GM18909 (cell line): ENCODE data around the gene THOP1.

Experiments
- ATAC-seq: cut with Tn5 transposase; IDR thresholded peaks from one replicate; pipeline ENCODE4 v1.9.1; 2021; ENCODE audit warnings: mild to moderate bottlenecking; ENCODE audit not compliant: unreplicated experiment, poor library complexity

THOP1 gene

DNA sequence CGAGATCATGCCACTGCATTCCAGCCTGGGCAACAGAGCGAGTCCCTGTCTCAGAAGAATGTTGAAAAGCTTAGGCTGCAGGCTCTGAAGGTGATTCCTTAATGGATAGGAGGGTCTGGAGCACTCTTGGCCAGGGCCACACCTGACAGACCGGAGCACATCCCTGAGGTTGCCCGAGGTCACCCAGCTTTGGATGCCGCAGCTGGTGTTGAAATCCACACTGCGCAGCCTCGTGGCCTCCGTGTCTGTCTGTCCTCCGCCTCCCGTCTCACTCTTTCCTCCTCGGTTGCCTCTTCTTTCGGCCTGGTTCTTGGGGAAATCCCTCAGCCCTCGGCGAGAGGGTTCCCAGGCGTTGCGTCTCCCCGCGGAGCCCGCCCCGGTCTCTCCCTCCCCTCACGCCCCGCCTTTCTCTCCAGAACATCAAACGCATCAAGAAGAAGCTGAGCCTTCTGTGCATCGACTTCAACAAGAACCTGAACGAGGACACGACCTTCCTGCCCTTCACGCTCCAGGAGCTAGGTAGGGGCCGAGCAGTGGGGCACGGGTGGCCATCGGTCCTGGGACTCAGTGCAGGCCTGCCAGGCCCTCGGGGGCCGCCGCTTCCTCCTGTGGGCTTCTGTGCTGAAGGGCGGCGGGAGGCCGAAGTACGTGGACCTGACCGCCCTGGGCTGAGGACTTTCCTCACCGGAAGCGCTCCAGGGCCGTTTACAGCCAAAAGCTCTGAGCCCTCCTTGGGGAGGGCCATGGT lies 14.1 kb downstream of the THOP1 start:
- ATAC-seq, result no peak

GRCh38 chr19:2800506-2800905 lies 15.2 kb downstream of the THOP1 start:
- no peak for ATAC-seq

DNA sequence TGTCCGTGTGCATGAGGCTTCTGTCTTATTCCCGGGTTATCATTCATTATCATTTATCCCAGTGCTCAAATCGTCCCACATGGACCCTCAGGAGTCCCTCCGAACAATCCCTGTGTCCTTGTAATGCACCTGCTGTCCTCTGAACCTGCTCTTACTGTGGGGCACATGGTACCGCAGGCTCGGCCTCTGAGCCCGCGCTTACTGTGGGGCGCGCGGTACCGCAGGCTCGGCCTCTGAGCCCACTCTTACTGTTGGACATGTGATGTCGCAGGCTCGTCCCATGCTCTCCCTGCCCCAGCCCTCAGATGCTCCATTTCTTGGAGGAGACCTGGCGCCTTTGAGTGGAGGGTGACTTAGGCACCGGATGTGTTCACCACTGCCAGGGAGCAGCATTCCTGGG lies 17.5 kb downstream of the THOP1 start:
- ATAC-seq, result no peak

DNA sequence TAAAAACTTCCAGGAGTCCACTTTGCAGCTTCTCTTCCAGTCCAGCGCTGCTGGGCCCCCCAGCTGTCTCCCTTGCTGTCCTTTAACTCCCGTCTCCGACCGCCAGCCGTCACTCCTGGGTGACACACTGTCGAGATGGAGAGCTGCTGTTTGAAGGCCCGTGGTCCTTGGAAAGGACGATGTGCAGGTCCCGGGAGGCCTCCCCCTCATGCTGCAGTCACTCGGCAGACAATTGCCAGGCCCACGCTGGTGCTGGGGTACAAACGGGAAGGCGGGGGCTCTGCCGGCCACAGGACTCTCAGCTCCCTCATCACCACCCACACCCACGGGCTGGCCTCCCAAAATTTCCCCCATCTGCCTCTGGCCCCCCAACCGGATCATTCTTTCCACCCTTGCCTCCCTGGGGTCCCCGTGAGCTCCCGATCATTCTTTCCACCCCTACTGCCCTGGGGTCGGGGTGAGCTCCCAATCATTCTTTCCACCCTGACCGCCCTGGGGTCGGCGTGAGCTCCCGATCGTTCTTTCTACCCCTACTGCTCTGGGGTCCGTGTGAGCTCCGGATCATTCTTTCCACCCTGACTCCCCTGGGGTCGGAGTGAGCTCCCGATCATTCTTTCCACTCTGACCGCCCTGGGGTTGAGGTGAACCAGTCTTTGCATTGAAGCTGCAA lies 18.3 kb downstream of the THOP1 start:
- no peak for ATAC-seq

DNA sequence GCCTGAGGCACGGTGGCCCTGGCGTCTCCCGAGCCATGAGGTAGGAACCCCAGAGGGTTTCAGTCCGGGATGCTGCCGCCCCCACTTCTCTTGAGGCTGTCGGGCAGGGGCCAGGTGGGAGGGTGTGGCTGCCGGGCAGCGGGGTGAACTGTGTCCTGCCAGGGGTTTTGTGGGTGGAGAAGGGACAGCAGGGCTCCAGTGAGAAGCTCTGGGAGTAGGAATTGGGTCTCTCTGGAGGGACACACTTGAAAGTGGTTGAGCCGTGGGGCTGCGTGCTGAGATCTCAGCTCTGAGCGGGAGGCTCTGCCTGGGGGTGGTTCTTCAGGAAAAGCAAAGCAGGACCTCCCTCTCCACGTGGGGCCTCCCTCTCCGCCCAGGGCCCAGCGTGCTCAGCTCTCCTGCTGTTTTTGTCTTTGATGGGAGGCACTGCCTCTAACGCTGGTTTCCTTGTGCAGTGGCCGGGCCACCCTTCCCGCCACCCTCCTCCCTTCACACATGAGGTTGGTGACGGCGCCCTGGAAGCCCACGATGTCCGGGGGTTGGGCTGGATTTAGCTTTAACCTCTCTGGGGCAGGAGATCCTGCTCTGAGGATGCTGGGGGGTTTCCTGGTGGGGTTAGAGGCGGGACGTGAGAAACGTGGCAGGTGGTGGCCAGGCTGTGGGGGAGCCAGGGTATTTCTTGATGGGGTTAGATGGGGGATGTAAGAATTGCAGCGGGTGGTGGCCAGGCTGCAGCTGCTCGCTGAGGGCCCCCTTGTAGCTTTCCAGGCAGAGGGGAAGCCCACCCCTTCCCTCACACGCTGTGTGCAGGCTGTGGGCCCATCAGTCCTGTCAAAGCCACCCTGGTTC lies 19.1 kb downstream of the THOP1 start:
- ATAC-seq, result no peak

DNA sequence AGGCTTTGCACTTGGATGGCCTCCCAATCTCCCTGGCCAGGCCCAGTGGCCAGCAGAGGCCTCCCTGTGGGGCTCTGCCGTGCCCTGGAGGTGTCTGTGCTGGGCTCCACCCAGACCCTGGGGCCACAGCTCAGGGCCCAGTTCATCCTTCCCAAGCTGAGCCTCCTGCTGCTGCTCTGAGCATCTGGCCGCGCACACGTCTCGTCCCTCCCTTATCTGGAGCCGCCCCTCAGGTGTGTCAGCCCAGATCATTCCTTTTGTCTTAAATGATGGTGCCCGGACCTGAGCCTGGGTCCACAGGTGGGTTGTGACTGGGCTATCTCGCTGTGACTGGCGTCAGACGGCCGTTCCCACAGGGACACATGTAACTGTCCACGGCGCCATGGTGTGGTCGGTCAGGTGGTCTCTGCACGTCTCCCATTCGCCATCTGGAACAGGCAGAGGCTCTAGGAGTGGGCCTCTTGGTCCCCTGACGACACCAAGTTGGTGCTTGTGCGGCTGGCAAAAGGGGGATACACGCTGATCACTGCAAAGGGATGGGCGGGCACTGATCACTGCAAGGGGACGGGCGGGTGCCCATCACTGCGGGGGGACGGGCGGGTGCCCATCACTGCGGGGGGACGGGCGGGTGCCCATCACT lies 20.1 kb downstream of the THOP1 start:
- no peak for ATAC-seq

DNA sequence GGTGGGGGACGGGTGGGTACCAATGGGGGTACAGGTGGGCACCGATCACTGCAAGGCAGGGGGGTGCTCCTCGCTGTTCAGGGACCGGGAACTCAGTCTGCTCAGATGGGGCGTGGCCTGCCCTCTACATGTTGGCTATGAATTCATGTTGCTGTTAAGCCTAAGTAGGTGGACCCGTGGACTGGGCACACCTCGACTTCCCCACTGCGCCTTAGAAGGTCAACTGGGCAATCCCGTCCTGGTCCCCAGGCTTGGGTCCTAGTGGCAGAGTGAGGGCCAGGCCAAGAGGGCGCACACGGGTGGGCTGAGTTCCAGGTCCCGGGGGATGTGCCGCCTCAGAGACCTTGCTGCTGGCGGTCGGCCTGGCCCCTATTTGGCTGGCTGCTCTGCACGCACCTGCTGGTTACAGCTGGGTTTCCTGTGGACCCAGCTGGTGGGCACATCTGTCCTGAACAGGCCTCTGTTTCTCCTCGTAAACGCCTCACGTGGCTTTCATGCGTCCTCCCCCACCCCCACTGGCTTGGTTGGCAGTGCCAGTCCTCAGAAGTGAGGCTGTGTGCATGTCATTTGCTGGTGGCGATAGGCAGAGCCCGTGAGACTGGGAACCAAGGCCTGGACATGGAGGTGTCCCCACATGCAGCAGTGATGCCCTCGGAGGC lies 20.8 kb downstream of the THOP1 start:
- ATAC-seq, result no peak

DNA sequence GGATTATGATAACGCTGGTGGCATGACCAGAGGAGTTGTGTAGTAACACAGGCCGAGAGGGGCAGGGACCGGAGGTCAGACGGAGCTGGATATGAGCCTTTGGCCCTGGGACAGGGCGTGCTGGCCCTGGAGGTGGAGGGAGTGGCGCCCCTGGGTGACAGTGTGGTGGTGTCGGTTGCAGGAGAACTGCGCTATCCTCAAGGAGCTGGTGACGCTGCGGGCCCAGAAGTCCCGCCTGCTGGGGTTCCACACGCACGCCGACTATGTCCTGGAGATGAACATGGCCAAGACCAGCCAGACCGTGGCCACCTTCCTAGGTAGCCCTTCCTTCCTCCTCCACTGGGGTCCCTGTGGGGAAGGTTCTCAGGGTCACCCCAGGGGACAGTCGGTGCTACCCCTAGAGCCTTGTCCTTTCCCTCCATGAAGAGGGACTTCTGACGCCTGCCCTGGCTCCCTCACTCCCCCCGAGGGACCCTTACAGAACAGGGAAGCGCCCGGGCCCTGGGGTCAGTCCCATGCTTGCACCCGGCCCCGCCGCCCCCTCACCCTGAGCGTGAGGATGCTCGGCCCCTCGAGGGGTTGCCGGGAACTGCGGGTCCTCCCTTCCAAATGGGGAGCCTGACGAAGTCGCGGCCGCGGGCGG lies 21.6 kb downstream of the THOP1 start:
- no peak for ATAC-seq

DNA sequence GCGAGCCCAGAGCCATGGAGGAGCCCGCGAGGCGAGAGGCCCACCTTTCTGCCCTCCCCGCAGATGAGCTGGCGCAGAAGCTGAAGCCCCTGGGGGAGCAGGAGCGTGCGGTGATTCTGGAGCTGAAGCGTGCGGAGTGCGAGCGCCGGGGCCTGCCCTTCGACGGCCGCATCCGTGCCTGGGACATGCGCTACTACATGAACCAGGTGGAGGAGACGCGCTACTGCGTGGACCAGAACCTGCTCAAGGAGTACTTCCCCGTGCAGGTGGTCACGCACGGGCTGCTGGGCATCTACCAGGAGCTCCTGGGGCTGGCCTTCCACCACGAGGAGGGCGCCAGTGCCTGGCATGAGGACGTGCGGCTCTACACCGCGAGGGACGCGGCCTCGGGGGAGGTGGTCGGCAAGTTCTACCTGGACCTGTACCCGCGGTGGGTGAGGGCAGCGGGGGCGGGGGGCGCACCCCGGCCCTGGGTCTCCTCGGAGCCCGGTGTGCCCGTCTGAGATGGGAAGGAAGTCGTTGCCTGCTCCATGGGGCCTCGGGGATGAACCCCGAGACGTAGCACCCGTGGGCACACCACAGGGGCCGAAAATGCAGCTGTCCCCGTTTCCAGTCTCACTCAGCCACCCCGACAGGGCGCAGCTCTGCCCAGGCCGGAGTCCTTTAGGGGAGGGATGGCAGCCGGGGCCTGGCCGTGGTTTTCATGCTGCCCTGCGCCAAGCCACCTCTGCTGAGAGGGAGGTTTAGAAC lies 22.3 kb downstream of the THOP1 start:
- ATAC-seq, result no peak

DNA sequence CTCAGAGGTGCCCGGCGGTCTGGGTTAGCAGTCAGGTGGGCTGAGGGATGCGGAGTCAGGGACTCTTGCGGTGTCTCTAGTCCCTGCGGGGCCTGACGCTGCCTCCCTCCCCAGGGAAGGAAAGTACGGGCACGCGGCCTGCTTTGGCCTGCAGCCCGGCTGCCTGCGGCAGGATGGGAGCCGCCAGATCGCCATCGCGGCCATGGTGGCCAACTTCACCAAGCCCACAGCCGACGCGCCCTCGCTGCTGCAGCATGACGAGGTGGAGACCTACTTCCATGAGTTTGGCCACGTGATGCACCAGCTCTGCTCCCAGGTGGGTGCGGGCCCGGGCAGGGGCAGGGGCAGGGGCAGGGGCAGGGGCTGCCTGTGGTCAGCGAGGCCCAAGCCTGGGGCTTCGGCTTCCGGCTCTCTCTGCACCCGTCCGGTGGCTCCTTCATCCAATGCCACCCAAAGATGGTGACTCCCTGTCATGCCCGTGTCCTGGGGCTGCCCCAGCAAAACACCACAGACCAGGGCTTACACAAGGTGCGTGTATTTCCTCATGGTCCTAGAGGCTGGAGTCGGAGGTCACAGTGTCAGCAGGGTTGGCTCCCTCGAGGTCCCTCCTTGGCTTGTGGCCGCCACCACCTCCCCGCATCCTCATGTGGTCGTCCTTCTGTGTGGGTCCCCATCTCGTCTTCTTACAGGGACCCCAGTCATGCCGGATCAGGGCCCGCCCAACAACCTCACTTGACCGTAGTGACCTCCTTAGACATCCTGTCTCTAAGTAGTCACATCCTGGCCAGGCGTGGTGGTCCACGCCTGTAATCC lies 23.0 kb downstream of the THOP1 start:
- no peak for ATAC-seq

DNA sequence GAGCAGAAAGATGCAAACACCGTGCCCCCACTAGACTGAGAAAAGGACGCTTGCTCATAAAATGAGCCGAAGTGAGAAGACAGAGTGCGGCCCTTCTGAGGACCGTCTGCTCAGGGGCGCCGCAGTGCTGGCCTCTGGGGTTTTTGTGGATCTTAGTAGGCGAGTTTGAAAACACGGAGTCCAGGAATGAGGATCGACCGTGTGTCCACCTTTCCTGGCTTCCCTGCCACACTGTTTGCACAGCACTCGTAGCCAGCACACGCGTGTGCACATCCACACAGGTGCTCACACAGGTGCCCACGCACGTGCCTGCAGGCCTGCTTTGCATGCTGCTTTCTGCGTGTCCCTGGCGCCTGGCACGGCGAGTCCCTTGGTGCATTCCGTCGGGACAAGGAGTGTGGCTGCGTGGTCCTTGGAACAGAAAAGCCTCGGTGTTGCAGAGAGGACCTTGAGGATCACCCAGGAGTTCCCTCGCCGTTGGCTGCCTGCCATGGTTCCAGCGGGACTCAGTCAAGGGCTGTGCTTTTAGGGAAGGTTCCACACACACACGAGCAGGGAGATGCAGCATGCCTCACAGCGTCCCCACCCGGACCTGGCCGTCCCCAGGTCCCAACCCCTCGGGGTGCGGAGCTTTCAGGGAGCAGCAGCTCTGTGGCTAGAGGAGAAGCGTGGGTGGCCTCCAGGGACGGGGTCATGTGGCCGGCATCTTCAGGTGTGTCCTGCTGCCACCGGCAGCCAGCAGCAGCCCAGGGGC lies 24.3 kb downstream of the THOP1 start:
- ATAC-seq, result no peak

GRCh38 chr19:2810141-2811091 lies 25.1 kb downstream of the THOP1 start:
- no peak for ATAC-seq

GRCh38 chr19:2811221-2811722 lies 26.0 kb downstream of the THOP1 start:
- ATAC-seq, result no peak

DNA sequence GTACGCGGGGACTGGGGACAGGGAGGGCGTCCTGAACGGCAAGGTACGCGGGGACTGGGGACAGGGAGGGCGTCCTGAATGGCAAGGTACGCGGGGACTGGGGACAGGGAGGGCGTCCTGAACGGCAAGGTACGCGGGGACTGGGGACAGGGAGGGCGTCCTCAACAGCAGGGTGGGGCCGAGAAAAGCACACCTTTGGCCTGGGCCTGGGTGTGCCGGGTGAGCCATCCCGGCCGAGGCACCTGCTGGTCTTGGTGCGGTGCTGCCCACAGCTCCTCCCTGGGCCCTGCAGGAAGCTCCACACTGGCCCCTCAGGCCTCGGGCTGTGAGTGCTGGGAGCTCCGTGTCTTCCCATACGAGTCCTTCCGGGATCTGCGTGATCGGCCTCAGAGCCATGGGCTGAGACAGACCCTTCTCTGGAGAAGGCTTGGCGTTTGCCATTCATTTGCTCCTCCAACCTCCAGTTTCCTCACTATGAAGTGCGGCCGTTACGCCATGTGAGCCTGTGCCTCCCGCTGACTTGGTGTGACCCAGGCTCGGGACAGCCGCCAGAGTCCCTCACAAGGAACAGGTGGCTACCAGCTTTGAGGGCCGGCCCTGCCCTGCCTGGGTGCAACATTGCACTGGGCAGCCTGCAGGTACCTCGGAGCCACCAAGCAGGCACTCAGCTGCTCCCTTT lies 26.6 kb downstream of the THOP1 start:
- no peak for ATAC-seq

DNA sequence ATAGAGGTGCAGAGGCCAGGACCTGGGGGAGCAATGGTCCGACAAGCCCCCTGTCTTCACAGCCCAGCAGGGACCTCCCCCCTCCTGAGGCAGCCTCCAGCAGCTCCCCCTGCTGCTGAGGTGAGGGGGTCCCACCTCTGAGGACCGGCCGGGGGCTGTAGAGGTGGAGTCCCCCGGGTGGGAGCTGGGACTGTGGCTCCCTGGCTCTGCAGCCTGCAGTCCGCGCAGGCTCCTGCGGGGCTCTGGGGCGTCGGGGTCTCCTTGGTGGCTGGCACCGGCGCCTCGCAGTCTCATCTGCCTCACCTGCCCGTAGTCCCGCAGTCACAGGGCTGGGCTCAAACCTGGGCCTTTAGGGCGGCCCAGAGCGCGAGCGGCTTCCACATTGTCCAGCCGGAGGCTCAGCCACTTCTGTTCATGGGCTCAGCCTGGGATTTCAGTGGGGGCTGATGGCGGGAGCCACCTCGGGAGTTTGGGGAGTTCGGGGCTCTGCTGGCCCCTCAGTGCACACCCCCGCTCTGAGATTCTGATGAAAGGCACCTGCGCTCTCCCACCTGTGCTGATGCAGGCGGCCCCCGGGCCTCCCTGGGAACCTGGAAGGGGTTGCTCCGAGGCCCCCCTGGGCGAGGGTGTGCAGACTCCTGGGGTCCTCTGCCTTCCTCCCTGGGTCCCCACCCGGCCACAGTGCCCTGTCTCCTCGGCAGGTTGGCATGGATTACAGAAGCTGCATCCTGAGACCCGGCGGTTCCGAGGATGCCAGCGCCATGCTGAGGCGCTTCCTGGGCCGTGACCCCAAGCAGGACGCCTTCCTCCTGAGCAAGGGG lies 27.3 kb downstream of the THOP1 start:
- no peak for ATAC-seq
